Measurements from ENCODE around the gene FOXP2. TPM values are rescaled to one million over a fixed set of nuclear protein-coding genes. Genes with fewer than 3 reads are reported as not detected.

The FOXP2 gene
- total and polyA plus RNA-seq, 9 of the 15 experiments (the other 6 are each of a cell fraction or from before 2014, with no cell fraction given): not detected

GRCh38 chr7:114540291-114540690, 125.7 kb downstream of the FOXP2 start:
- Histone ChIP-seq H3K4me3 (no peak overlapping the region), H3K4me1 (replicated peaks in 1 of 2; ENCODE audit: control insufficient read depth in 2 of 2, insufficient read depth in 2 of 2, low read length in 2 of 2) (no peaks in the 10 kb centered on the region), H3K36me3 (ENCODE audit: control insufficient read depth, insufficient read depth, low read length) (no peaks in the 10 kb centered on the region), H3K9me3 (replicated peaks; ENCODE audit: control insufficient read depth, insufficient read depth, low read depth, low read length) (no peaks in the 10 kb centered on the region), H3K27me3 (ENCODE audit: control insufficient read depth in 2 of 2, insufficient read depth in 2 of 2, low read length in 2 of 2) (no peaks in the 10 kb centered on the region), H2AFZ (ENCODE audit: low read depth, low read length) (no peak overlapping the region), H3K9ac (ENCODE audit: insufficient read depth in 1 of 2, low read depth in 2 of 2, low read length in 2 of 2) (no peak overlapping the region), H3K79me2 (ENCODE audit: control insufficient read depth, insufficient read depth, low read length) (no peaks in the 10 kb centered on the region), H3K27ac (ENCODE audit: extremely low read depth, low read depth, low read length) (no peak overlapping the region), H3K9me1 (ENCODE audit: control insufficient read depth, insufficient read depth, low read length) (no peaks in the 10 kb centered on the region), H3K4me2 (ENCODE audit: insufficient read depth, low read length) (no peak overlapping the region), H4K20me1 (replicated peaks; ENCODE audit: control insufficient read depth, insufficient read depth, low read length) (no peaks in the 10 kb centered on the region)
- DNase-seq (ENCODE audit: extremely low read depth in 1 of 4, low spot score in 3 of 4): no peak
- intact Hi-C loops (cut with micrococcal nuclease): no loop called here
- FAIRE-seq: no peak
- no TSS peak for BruUV-seq (replicated peaks)
- ChIA-PET POLR2A (no interaction called here), CTCF (ENCODE audit: low intra/inter-chr PET ratio) (no interaction called here)
- in situ Hi-C loops (cut with MboI): no loop called here
- no peak for ATAC-seq
- 0% methylated on average over 1 of the region's 1 CpG for WGBS (ENCODE audit: insufficient coverage, low coverage, missing lambda C conversion rate)
- TF ChIP-seq SIRT6 (IDR thresholded peaks at IDR 0.05; ENCODE audit: low read depth, low read length) (no peak), JUNB (CRISPR knock-in tag; conservative IDR thresholded peaks at IDR 0.05) (no peak), ZMIZ1 (IDR thresholded peaks at IDR 0.05; ENCODE audit: low read depth in 2 of 2, low read length in 2 of 2) (no peak), KAT8 (IDR thresholded peaks at IDR 0.05; ENCODE audit: low read depth) (no peak), ZNF143 (CRISPR knock-in tag; IDR thresholded peaks at IDR 0.05) (no peak), MTA3 (IDR thresholded peaks at IDR 0.05; ENCODE audit: borderline replicate concordance) (no peak), ZBTB12 (CRISPR knock-in tag; IDR thresholded peaks at IDR 0.05) (no peak), ZNF277 (CRISPR knock-in tag; IDR thresholded peaks at IDR 0.05; ENCODE audit: borderline replicate concordance) (no peak), DLX4 (CRISPR knock-in tag; IDR thresholded peaks at IDR 0.05) (no peak), MCM2 (IDR thresholded peaks at IDR 0.05; ENCODE audit: low read depth) (no peak), NEUROD1 (IDR thresholded peaks at IDR 0.05; ENCODE audit: borderline replicate concordance, low read depth, low read length, partially characterized antibody) (no peak), XRCC3 (IDR thresholded peaks at IDR 0.05) (no peak), ZKSCAN8 (CRISPR knock-in tag; IDR thresholded peaks at IDR 0.05) (no peak), USF1 (CRISPR knock-in tag; IDR thresholded peaks at IDR 0.05) (no peak), TOE1 (IDR thresholded peaks at IDR 0.05; ENCODE audit: borderline replicate concordance) (no peak), TOE1 (CRISPR knock-in tag; IDR thresholded peaks at IDR 0.05; ENCODE audit: borderline replicate concordance, low read depth) (no peak), ZNF436 (CRISPR knock-in tag; IDR thresholded peaks at IDR 0.05) (no peak)
